Measurements from ENCODE around the gene AKR1B1.

Gene AKR1B1

DNA sequence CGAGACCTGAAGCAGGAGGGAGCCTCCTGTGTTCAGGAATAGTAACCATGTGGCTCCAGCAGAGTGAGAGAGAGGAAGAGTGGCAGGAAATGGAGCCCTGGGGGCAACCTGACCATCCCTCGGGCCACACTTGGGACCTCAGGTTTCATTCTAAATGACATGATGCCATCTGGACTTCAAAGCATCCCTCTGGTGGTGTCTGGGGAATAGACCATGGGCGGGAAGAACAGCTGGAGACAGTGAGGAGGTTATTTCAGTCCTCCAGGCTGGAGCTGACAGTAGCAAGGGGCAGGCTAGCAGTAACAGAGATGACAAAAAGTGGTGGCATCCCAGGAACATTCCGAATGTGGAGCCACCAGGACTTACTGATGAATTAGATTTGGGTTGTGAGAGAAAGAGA lies 44.8 kb downstream of the AKR1B1 start:
- Histone ChIP-seq H3K9me3 (ENCODE audit: control insufficient read depth, insufficient read depth, low read depth, low read length) (no peaks in the 10 kb centered on the region), H3K36me3 (ENCODE audit: control insufficient read depth in 2 of 2, insufficient read depth in 1 of 2, low read length in 2 of 2) (no peaks in the 10 kb centered on the region), H3K27ac (ENCODE audit: extremely low read depth, low read depth, low read length) (no peak overlapping the region), H3K4me3 (ENCODE audit: low read depth, low read length) (no peak overlapping the region), H3K4me1 (ENCODE audit: control insufficient read depth, insufficient read depth, low read length) (no peaks in the 10 kb centered on the region)
- TF ChIP-seq ZBTB48 (tag by site-specific recombination; IDR thresholded peaks at IDR 0.05) (no peak), GLIS2 (tag by site-specific recombination; IDR thresholded peaks at IDR 0.05) (no peak), PRDM2 (tag by site-specific recombination; IDR thresholded peaks at IDR 0.05; ENCODE audit: borderline replicate concordance) (no peak), ZNF223 (tag by site-specific recombination; IDR thresholded peaks at IDR 0.05) (no peak), ZNF747 (tag by site-specific recombination; IDR thresholded peaks at IDR 0.05) (no peak), RBAK (tag by site-specific recombination; IDR thresholded peaks at IDR 0.05) (no peak), ZNF626 (tag by site-specific recombination; IDR thresholded peaks at IDR 0.05) (no peak), SP3 (tag by site-specific recombination; IDR thresholded peaks at IDR 0.05) (no peak), ZNF548 (tag by site-specific recombination; IDR thresholded peaks at IDR 0.05) (no peak), ZNF16 (tag by site-specific recombination; IDR thresholded peaks at IDR 0.05; ENCODE audit: low read depth) (no peak), ZSCAN30 (tag by site-specific recombination; IDR thresholded peaks at IDR 0.05) (no peak), PRDM4 (tag by site-specific recombination; IDR thresholded peaks at IDR 0.05) (no peak), ZNF175 (tag by site-specific recombination; IDR thresholded peaks at IDR 0.05) (no peak), KLF8 (tag by site-specific recombination; IDR thresholded peaks at IDR 0.05) (no peak)
- TF ChIP-seq, protein P1, sequence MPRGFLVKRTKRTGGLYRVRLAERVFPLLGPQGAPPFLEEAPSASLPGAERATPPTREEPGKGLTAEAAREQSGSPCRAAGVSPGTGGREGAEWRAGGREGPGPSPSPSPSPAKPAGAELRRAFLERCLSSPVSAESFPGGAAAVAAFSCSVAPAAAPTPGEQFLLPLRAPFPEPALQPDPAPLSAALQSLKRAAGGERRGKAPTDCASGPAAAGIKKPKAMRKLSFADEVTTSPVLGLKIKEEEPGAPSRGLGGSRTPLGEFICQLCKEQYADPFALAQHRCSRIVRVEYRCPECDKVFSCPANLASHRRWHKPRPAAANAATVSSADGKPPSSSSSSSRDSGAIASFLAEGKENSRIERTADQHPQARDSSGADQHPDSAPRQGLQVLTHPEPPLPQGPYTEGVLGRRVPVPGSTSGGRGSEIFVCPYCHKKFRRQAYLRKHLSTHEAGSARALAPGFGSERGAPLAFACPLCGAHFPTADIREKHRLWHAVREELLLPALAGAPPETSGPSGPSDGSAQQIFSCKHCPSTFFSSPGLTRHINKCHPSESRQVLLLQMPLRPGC (tag by site-specific recombination; IDR thresholded peaks at IDR 0.05): no peak
- CTCF ChIA-PET: no interaction called here
- POLR2A ChIA-PET: no interaction called here

DNA sequence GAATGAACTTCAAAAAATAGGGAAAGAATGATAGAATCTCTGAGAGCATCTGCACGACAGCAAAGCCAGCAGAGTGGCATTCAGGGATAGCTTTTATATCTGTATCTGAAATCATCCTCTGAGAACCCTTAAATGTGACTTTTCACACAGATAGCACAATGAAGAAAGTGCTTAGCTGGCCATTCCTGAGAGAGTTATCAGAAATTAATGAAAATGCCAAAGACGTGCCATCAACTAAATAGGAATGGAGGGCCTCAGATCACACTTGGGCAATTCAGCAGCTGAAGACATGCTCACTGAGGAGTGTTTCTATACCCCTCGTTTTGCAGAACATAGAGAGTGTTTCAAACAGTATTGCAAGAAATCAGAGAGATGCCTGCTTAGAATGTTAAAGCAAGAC lies 51.6 kb downstream of the AKR1B1 start:
- Histone ChIP-seq H3K9me3 (ENCODE audit: control insufficient read depth, insufficient read depth, low read depth, low read length) (no peaks in the 10 kb centered on the region), H3K36me3 (ENCODE audit: control insufficient read depth in 2 of 2, insufficient read depth in 1 of 2, low read length in 2 of 2) (no peaks in the 10 kb centered on the region), H3K4me1 (ENCODE audit: control insufficient read depth, insufficient read depth, low read length) (no peaks in the 10 kb centered on the region), H3K4me3 (ENCODE audit: low read depth, low read length) (no peak overlapping the region), H3K27ac (ENCODE audit: extremely low read depth, low read depth, low read length) (no peak overlapping the region)
- ChIA-PET CTCF (no interaction called here), POLR2A (no interaction called here)
- TF ChIP-seq, protein P2, sequence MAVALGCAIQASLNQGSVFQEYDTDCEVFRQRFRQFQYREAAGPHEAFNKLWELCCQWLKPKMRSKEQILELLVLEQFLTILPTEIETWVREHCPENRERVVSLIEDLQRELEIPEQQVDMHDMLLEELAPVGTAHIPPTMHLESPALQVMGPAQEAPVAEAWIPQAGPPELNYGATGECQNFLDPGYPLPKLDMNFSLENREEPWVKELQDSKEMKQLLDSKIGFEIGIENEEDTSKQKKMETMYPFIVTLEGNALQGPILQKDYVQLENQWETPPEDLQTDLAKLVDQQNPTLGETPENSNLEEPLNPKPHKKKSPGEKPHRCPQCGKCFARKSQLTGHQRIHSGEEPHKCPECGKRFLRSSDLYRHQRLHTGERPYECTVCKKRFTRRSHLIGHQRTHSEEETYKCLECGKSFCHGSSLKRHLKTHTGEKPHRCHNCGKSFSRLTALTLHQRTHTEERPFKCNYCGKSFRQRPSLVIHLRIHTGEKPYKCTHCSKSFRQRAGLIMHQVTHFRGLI (tag by site-specific recombination; IDR thresholded peaks at IDR 0.05): no peak
- TF ChIP-seq ZNF777 (tag by site-specific recombination; IDR thresholded peaks at IDR 0.05; ENCODE audit: borderline replicate concordance): no peak
- TF ChIP-seq ZNF529 (tag by site-specific recombination; IDR thresholded peaks at IDR 0.05; ENCODE audit: insufficient replicate concordance): no peak
- TF ChIP-seq SP3 (tag by site-specific recombination; IDR thresholded peaks at IDR 0.05): no peak
- no peak for TF ChIP-seq ZBTB8A (tag by site-specific recombination; IDR thresholded peaks at IDR 0.05)
- no peak for TF ChIP-seq KLF9 (tag by site-specific recombination; IDR thresholded peaks at IDR 0.05; ENCODE audit: low read depth)
- TF ChIP-seq, protein P3, sequence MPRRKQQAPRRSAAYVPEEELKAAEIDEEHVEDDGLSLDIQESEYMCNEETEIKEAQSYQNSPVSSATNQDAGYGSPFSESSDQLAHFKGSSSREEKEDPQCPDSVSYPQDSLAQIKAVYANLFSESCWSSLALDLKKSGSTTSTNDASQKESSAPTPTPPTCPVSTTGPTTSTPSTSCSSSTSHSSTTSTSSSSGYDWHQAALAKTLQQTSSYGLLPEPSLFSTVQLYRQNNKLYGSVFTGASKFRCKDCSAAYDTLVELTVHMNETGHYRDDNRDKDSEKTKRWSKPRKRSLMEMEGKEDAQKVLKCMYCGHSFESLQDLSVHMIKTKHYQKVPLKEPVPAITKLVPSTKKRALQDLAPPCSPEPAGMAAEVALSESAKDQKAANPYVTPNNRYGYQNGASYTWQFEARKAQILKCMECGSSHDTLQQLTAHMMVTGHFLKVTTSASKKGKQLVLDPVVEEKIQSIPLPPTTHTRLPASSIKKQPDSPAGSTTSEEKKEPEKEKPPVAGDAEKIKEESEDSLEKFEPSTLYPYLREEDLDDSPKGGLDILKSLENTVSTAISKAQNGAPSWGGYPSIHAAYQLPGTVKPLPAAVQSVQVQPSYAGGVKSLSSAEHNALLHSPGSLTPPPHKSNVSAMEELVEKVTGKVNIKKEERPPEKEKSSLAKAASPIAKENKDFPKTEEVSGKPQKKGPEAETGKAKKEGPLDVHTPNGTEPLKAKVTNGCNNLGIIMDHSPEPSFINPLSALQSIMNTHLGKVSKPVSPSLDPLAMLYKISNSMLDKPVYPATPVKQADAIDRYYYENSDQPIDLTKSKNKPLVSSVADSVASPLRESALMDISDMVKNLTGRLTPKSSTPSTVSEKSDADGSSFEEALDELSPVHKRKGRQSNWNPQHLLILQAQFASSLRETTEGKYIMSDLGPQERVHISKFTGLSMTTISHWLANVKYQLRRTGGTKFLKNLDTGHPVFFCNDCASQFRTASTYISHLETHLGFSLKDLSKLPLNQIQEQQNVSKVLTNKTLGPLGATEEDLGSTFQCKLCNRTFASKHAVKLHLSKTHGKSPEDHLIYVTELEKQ (tag by site-specific recombination; IDR thresholded peaks at IDR 0.05; ENCODE audit: borderline replicate concordance): no peak
